ENCODE results near the gene USF3. TPM values are rescaled to one million over a fixed set of nuclear protein-coding genes. Genes with fewer than 3 reads are reported as not detected.

USF3 gene
- 10 to 100 TPM; 11.2 to 13.2 TPM for total RNA-seq
- 4.9 TPM for polyA plus RNA-seq

GRCh38 chr3:113695786-113696645, at the start of gene USF3:
Gene USF3 (minus strand): TSS chr3:113696642. CDS start chr3:113674878, 21,764 bp downstream.
- Mint-ChIP-seq H3K27ac (peak within 1 kb of the TSS; percentile 93 to 99 (median 99)), H3K9me3 (no peaks in the 10 kb centered on the region), H3K4me3 (peak within 1 kb of the TSS; percentile 91 to 100 (median 98)), H3K4me1 (peaks cover 26 to 32% (median 28%) of the 10 kb centered on the region in 3 donors), H3K27me3 (peaks cover 0 to 2% of the 10 kb centered on the region in 2 donors), H3K36me3 (peaks cover 0 to 11% (median 1%) of the 10 kb centered on the region in 3 donors)
- POLR2A ChIA-PET: interaction anchor here (0.5 to 3.5 kb wide), 5 partner anchors 11 to 361 kb away, joined by 3 to 29 read pairs (median 4); partner anchors contain the start of genes ATP6V1A, CCDC191, NAA50 and QTRT2
- CTCF ChIA-PET: interaction anchor here (0.6 to 1.4 kb wide), 3 partner anchors 19 to 200 kb away, joined by 3 to 9 read pairs (median 4); no protein-coding TSS in a partner anchor
- H3K4me1 ChIP-seq (ENCODE audit: insufficient read depth, low read length): peaks cover 28% of the 10 kb centered on the region
- no peaks in the 10 kb centered on the region for H3K36me3 ChIP-seq (ENCODE audit: insufficient read depth, low read length)
- H3K27me3 ChIP-seq (ENCODE audit: insufficient read depth, low read length, poor library complexity, severe bottlenecking): no peaks in the 10 kb centered on the region
- H3K4me3 ChIP-seq (ENCODE audit: low read length): peak within 1 kb of the TSS; percentile 89
- peak; percentile 81 to 91 (median 86) for DNase-seq
- H3K9me3 ChIP-seq (ENCODE audit: low read length): no peaks in the 10 kb centered on the region
- H3K27ac ChIP-seq (ENCODE audit: low read depth, low read length): peak within 1 kb of the TSS; percentile 76

GRCh38 chr3:113745756-113746547, 49.5 kb upstream of the USF3 start, which contains the start of gene NAA50:
Gene NAA50 (minus strand): TSS chr3:113746249. CDS start chr3:113745949, 300 bp downstream.
- H3K4me1 Mint-ChIP-seq: peaks cover 62 to 76% (median 73%) of the 10 kb centered on the region in 3 donors
- H3K4me3 ChIP-seq (ENCODE audit: low read length): peak within 1 kb of the TSS; percentile 78
- peaks cover 44% of the 10 kb centered on the region for H3K4me1 ChIP-seq (ENCODE audit: insufficient read depth, low read length)
- H3K27ac ChIP-seq (ENCODE audit: low read depth, low read length): peak within 1 kb of the TSS; percentile 99
- H3K36me3 ChIP-seq (ENCODE audit: insufficient read depth, low read length): no peaks in the 10 kb centered on the region
- H3K27me3 Mint-ChIP-seq: peaks cover 0 to 8% of the 10 kb centered on the region in 2 donors
- peak within 1 kb of the TSS; percentile 92 to 100 (median 98) for H3K4me3 Mint-ChIP-seq
- peak; percentile 90 to 96 (median 91) for DNase-seq
- no peaks in the 10 kb centered on the region for H3K9me3 ChIP-seq (ENCODE audit: low read length)
- ChIA-PET POLR2A (interaction anchor here (0.6 to 3.0 kb wide), 6 partner anchors 10 to 337 kb away, joined by 3 to 29 read pairs (median 8); partner anchors contain the start of gene USF3), CTCF (interaction anchor here (1.0 to 3.2 kb wide), 30 partner anchors 8 to 545 kb away, joined by 3 to 75 read pairs (median 4); partner anchors contain the start of genes CCDC191, QTRT2, SPICE1 and USF3)
- peak within 1 kb of the TSS; percentile 100 for H3K27ac Mint-ChIP-seq
- H3K36me3 Mint-ChIP-seq: peaks cover 0 to 38% (median 0%) of the 10 kb centered on the region in 3 donors
- H3K27me3 ChIP-seq (ENCODE audit: insufficient read depth, low read length, poor library complexity, severe bottlenecking): no peaks in the 10 kb centered on the region
- peaks cover 0 to 2% (median 0%) of the 10 kb centered on the region in 5 donors for H3K9me3 Mint-ChIP-seq

- H3K4me3 Mint-ChIP-seq: peak overlapping the region; percentile 92 to 100 (median 98)
- no peaks in the 10 kb centered on the region for H3K27me3 ChIP-seq (ENCODE audit: insufficient read depth, low read length, poor library complexity, severe bottlenecking)
- H3K27me3 Mint-ChIP-seq: peaks cover 0 to 8% of the 10 kb centered on the region in 2 donors
- DNase-seq: peak; percentile 66 to 87 (median 81)
- POLR2A ChIA-PET: interaction anchor here (0.7 to 3.0 kb wide), 4 partner anchors 10 to 211 kb away, joined by 3 to 29 read pairs (median 16); partner anchors contain the start of gene USF3
- peaks cover 64 to 84% (median 81%) of the 10 kb centered on the region in 3 donors for H3K4me1 Mint-ChIP-seq
- H3K9me3 ChIP-seq (ENCODE audit: low read length): no peaks in the 10 kb centered on the region
- H3K36me3 ChIP-seq (ENCODE audit: insufficient read depth, low read length): no peaks in the 10 kb centered on the region
- CTCF ChIA-PET: interaction anchor here (0.6 to 3.2 kb wide), 33 partner anchors 7 to 550 kb away, joined by 3 to 75 read pairs (median 4); partner anchors contain the start of genes CCDC191, GRAMD1C, QTRT2 and SPICE1
- peak overlapping the region; percentile 99 for H3K27ac ChIP-seq (ENCODE audit: low read depth, low read length)
- H3K4me1 ChIP-seq (ENCODE audit: insufficient read depth, low read length): peaks cover 47% of the 10 kb centered on the region
- H3K27ac Mint-ChIP-seq: peak overlapping the region; percentile 100
- peaks cover 0 to 40% (median 0%) of the 10 kb centered on the region in 3 donors for H3K36me3 Mint-ChIP-seq
- H3K9me3 Mint-ChIP-seq: peaks cover 0 to 2% (median 0%) of the 10 kb centered on the region in 5 donors
- H3K4me3 ChIP-seq (ENCODE audit: low read length): peak overlapping the region; percentile 78
These were observed 48.7 kb upstream of the USF3 start for GRCh38 chr3:113744941-113745755.

GRCh38 chr3:113743006-113743630, 46.7 kb upstream of the USF3 start:
- H3K27ac Mint-ChIP-seq: peak overlapping the region; percentile 91 to 100 (median 100)
- Histone ChIP-seq H3K27me3 (ENCODE audit: insufficient read depth, low read length, poor library complexity, severe bottlenecking) (no peaks in the 10 kb centered on the region), H3K9me3 (ENCODE audit: low read length) (no peaks in the 10 kb centered on the region), H3K27ac (ENCODE audit: low read depth, low read length) (peak overlapping the region; percentile 59), H3K4me3 (ENCODE audit: low read length) (peak overlapping the region; percentile 18), H3K4me1 (ENCODE audit: insufficient read depth, low read length) (peaks cover 46% of the 10 kb centered on the region), H3K36me3 (ENCODE audit: insufficient read depth, low read length) (no peaks in the 10 kb centered on the region)
- peaks cover 68 to 83% (median 81%) of the 10 kb centered on the region in 3 donors for H3K4me1 Mint-ChIP-seq
- peaks cover 0 to 2% (median 0%) of the 10 kb centered on the region in 5 donors for H3K9me3 Mint-ChIP-seq
- H3K4me3 Mint-ChIP-seq: peak overlapping the region; percentile 92 to 100 (median 98)
- CTCF ChIA-PET: no interaction called here
- peak in 1 of 5 donors; percentile 11 for DNase-seq
- POLR2A ChIA-PET: interaction anchor here (1.1 kb wide), 1 partner anchor 515 kb away, joined by 3 read pairs; no protein-coding TSS in a partner anchor
- peaks cover 0 to 8% of the 10 kb centered on the region in 2 donors for H3K27me3 Mint-ChIP-seq
- peaks cover 0 to 40% (median 0%) of the 10 kb centered on the region in 3 donors for H3K36me3 Mint-ChIP-seq

- H3K27me3 ChIP-seq (ENCODE audit: insufficient read depth, low read length, poor library complexity, severe bottlenecking): no peaks in the 10 kb centered on the region
- Mint-ChIP-seq H3K27me3 (peaks cover 0 to 6% of the 10 kb centered on the region in 2 donors), H3K27ac (peak overlapping the region; percentile 93 to 100 (median 100)), H3K36me3 (peaks cover 0 to 34% (median 0%) of the 10 kb centered on the region in 3 donors), H3K4me1 (peaks cover 67 to 86% (median 84%) of the 10 kb centered on the region in 3 donors), H3K4me3 (peak overlapping the region; percentile 92 to 100 (median 98)), H3K9me3 (peaks cover 0 to 2% (median 0%) of the 10 kb centered on the region in 5 donors)
- H3K27ac ChIP-seq (ENCODE audit: low read depth, low read length): no peak overlapping the region
- no peak for DNase-seq
- ChIA-PET CTCF (interaction anchor here (0.6 to 1.6 kb wide), 2 partner anchors 97 to 314 kb away, joined by 3 to 4 read pairs; partner anchors contain the start of gene GRAMD1C), POLR2A (no interaction called here)
- H3K4me1 ChIP-seq (ENCODE audit: insufficient read depth, low read length): peaks cover 37% of the 10 kb centered on the region
- no peaks in the 10 kb centered on the region for H3K36me3 ChIP-seq (ENCODE audit: insufficient read depth, low read length)
- H3K4me3 ChIP-seq (ENCODE audit: low read length): no peak overlapping the region
- H3K9me3 ChIP-seq (ENCODE audit: low read length): no peaks in the 10 kb centered on the region
These were observed 45.2 kb upstream of the USF3 start for GRCh38 chr3:113741620-113742019.

GRCh38 chr3:113741086-113741485, 44.6 kb upstream of the USF3 start:
- H3K4me3 Mint-ChIP-seq: peak overlapping the region; percentile 5 to 100 (median 62)
- H3K36me3 ChIP-seq (ENCODE audit: insufficient read depth, low read length): no peaks in the 10 kb centered on the region

More at GRCh38 chr3:113741086-113741485, 44.6 kb upstream of the USF3 start:
- CTCF ChIA-PET: interaction anchor here (1.1 to 1.6 kb wide), 2 partner anchors 98 to 172 kb away, joined by 4 to 5 read pairs; partner anchors contain the start of gene GRAMD1C
- no peak overlapping the region for H3K27ac ChIP-seq (ENCODE audit: low read depth, low read length)
- H3K4me1 ChIP-seq (ENCODE audit: insufficient read depth, low read length): peaks cover 37% of the 10 kb centered on the region
- H3K27me3 ChIP-seq (ENCODE audit: insufficient read depth, low read length, poor library complexity, severe bottlenecking): no peaks in the 10 kb centered on the region
- H3K4me1 Mint-ChIP-seq: peaks cover 71 to 91% (median 89%) of the 10 kb centered on the region in 3 donors
- POLR2A ChIA-PET: no interaction called here
- peak overlapping the region; percentile 69 to 100 (median 94) for H3K27ac Mint-ChIP-seq
- H3K36me3 Mint-ChIP-seq: peaks cover 0 to 29% (median 0%) of the 10 kb centered on the region in 3 donors
- no peak overlapping the region for H3K4me3 ChIP-seq (ENCODE audit: low read length)
- H3K27me3 Mint-ChIP-seq: peaks cover 0 to 2% of the 10 kb centered on the region in 2 donors
- no peak for DNase-seq
- H3K9me3 ChIP-seq (ENCODE audit: low read length): no peaks in the 10 kb centered on the region
- no peaks in the 10 kb centered on the region for H3K9me3 Mint-ChIP-seq
